HG03196 (cell line): Measurements from ENCODE around the gene SPATA6.

Experiments used
- ATAC-seq: cut with Tn5 transposase; IDR thresholded peaks from one replicate; pipeline ENCODE4 v1.9.1; 2021; ENCODE audit not compliant: unreplicated experiment

Gene SPATA6

GRCh38 chr1:48261881-48262400 is 210.1 kb downstream of the SPATA6 start:
- no peak for ATAC-seq

- ATAC-seq: no peak
These were observed 213.9 kb downstream of the SPATA6 start for GRCh38 chr1:48258106-48258505.

GRCh38 chr1:48254254-48254653 is 217.8 kb downstream of the SPATA6 start:
- ATAC-seq: no peak

GRCh38 chr1:48251821-48252220 is 220.2 kb downstream of the SPATA6 start:
- no peak for ATAC-seq

- no peak for ATAC-seq
These were observed 220.7 kb downstream of the SPATA6 start for GRCh38 chr1:48251323-48251722.

- ATAC-seq: no peak
These were observed 221.4 kb downstream of the SPATA6 start for GRCh38 chr1:48250572-48250971.

GRCh38 chr1:48249868-48250267 is 222.1 kb downstream of the SPATA6 start:
- no peak for ATAC-seq

GRCh38 chr1:48248356-48248755 is 223.6 kb downstream of the SPATA6 start:
- no peak for ATAC-seq

GRCh38 chr1:48246727-48247126 is 225.3 kb downstream of the SPATA6 start:
- ATAC-seq: no peak
